ENCODE results near the gene A3GALT2. TPM values are rescaled to one million over a fixed set of nuclear protein-coding genes. Genes with fewer than 3 reads are reported as not detected.
A peak's percentile ranks its signal among the peaks of the same experiment; 100 is the strongest.

A3GALT2 gene
- total and polyA plus RNA-seq, 8 donors, result 0.07 TPM; not detected in 7

- H3K27me3 ChIP-seq, result no peaks in the 10 kb centered on the region
- TF ChIP-seq CTCF (IDR thresholded peaks at IDR 0.05), result no peak
- peak in 1 of 6 donors; percentile 39 for DNase-seq
- no peak overlapping the region for H3K27ac ChIP-seq
- H3K9me3 ChIP-seq, result no peaks in the 10 kb centered on the region
- FAIRE-seq, result no peak
- H3K4me1 ChIP-seq, result no peaks in the 10 kb centered on the region
- H3K36me3 ChIP-seq, result peaks cover 0 to 8% (median 0%) of the 10 kb centered on the region in 3 donors
- H3K4me3 ChIP-seq, result no peak overlapping the region
- WGBS, 2 donors, result 77 to 83% methylated on average over 9 of the region's 9 CpGs
- ATAC-seq, result peak in 1 of 4 donors; percentile 19
- intact Hi-C loops (cut with DNase I), result loop anchor here in 2 of 3 donors (2.0 to 10.0 kb wide), 3 partner anchors 71 to 81 kb away; no protein-coding TSS in a partner anchor
Measured at GRCh38 chr1:33296082-33296458, 24.8 kb downstream of the A3GALT2 start.

GRCh38 chr1:33295450-33296081, 25.3 kb downstream of the A3GALT2 start:
- H3K27me3 ChIP-seq, result no peaks in the 10 kb centered on the region
- peaks cover 0 to 8% (median 0%) of the 10 kb centered on the region in 3 donors for H3K36me3 ChIP-seq
- DNase-seq (peak; percentile 73 to 99 (median 90)), FAIRE-seq (no peak), ATAC-seq (peak; percentile 92 to 97 (median 96))
- H3K27ac ChIP-seq, result no peak overlapping the region
- peak; percentile 92 to 100 (median 98) for TF ChIP-seq CTCF (IDR thresholded peaks at IDR 0.05)
- intact Hi-C loops (cut with DNase I), result loop anchor here in 2 of 3 donors (2.0 to 10.0 kb wide), 3 partner anchors 71 to 81 kb away; no protein-coding TSS in a partner anchor
- WGBS, 2 donors, result 30 to 32% methylated on average over 12 of the region's 12 CpGs
- no peaks in the 10 kb centered on the region for H3K4me1 ChIP-seq
- no peaks in the 10 kb centered on the region for H3K9me3 ChIP-seq
- H3K4me3 ChIP-seq, result no peak overlapping the region

GRCh38 chr1:33295023-33295422, 25.9 kb downstream of the A3GALT2 start:
- Histone ChIP-seq H3K27ac (no peak overlapping the region), H3K36me3 (peaks cover 0 to 8% (median 0%) of the 10 kb centered on the region in 3 donors), H3K9me3 (no peaks in the 10 kb centered on the region), H3K27me3 (no peaks in the 10 kb centered on the region), H3K4me3 (no peak overlapping the region), H3K4me1 (no peaks in the 10 kb centered on the region)
- WGBS, 2 donors, result 68 to 80% methylated on average over 15 of the region's 15 CpGs
- peak in 2 of 6 donors; percentile 43 to 54 for DNase-seq
- no peak for FAIRE-seq
- no peak for TF ChIP-seq CTCF (IDR thresholded peaks at IDR 0.05)
- intact Hi-C loops (cut with DNase I), result loop anchor here in 2 of 3 donors (5.0 to 10.0 kb wide), 2 partner anchors 72 to 80 kb away; no protein-coding TSS in a partner anchor
- no peak for ATAC-seq

- FAIRE-seq (no peak), ATAC-seq (no peak), DNase-seq (peak in 1 of 6 donors; percentile 31)
- 83 to 86% methylated on average over 13 of the region's 13 CpGs for WGBS, 2 donors
- H3K4me3 ChIP-seq, result no peak overlapping the region
- no peaks in the 10 kb centered on the region for H3K4me1 ChIP-seq
- intact Hi-C loops (cut with DNase I), result loop anchor here in 2 of 3 donors (5.0 to 10.0 kb wide), 2 partner anchors 73 to 80 kb away; no protein-coding TSS in a partner anchor
- H3K36me3 ChIP-seq, result peaks cover 0 to 8% (median 0%) of the 10 kb centered on the region in 3 donors
- H3K9me3 ChIP-seq, result no peaks in the 10 kb centered on the region
- no peaks in the 10 kb centered on the region for H3K27me3 ChIP-seq
- no peak overlapping the region for H3K27ac ChIP-seq
- no peak for TF ChIP-seq CTCF (IDR thresholded peaks at IDR 0.05)
Measured at GRCh38 chr1:33294071-33295010, 26.6 kb downstream of the A3GALT2 start.
